ENCODE measurements around the gene PALM3. TPM values are rescaled to one million over a fixed set of nuclear protein-coding genes. Genes with fewer than 3 reads are reported as not detected.

PALM3 gene
- total and polyA plus RNA-seq, 10 of the 15 experiments (the other 5 are each of a cell fraction or from before 2014, with no cell fraction given), result 0.07 TPM; not detected in 9

- Histone ChIP-seq H3K79me2 (ENCODE audit: control insufficient read depth, insufficient read depth, low read length) (no peaks in the 10 kb centered on the region), H3K36me3 (ENCODE audit: control insufficient read depth in 2 of 2, insufficient read depth in 2 of 2, low read length in 1 of 2) (peaks cover 6 to 10% of the 10 kb centered on the region in 2 experiments), H3K9me3 (replicated peaks; ENCODE audit: control insufficient read depth, insufficient read depth, low read length) (no peaks in the 10 kb centered on the region), H3K4me3 (no peak overlapping the region), H3K4me2 (ENCODE audit: control insufficient read depth, insufficient read depth) (no peak overlapping the region), H3K9ac (ENCODE audit: control insufficient read depth, insufficient read depth, low read length) (no peak overlapping the region), H4K20me1 (ENCODE audit: control insufficient read depth, insufficient read depth) (no peaks in the 10 kb centered on the region), H3K27me3 (replicated peaks in 1 of 2; ENCODE audit: control insufficient read depth in 2 of 2, insufficient read depth in 2 of 2, low read length in 1 of 2) (no peaks in the 10 kb centered on the region), H2AFZ (ENCODE audit: control insufficient read depth, low read depth, low read length) (no peak overlapping the region), H3K4me1 (ENCODE audit: control insufficient read depth, insufficient read depth, low read length) (peaks cover 15% of the 10 kb centered on the region), H3K27ac (ENCODE audit: control insufficient read depth, insufficient read depth) (no peak overlapping the region)
- BruUV-seq (replicated peaks), result no TSS peak
- POLR2A ChIA-PET, result interaction anchor here (1.0 kb wide), 1 partner anchor 21 kb away, joined by 4 read pairs; no protein-coding TSS in a partner anchor
- 99% methylated on average over 7 of the region's 7 CpGs for WGBS (ENCODE audit: insufficient coverage, insufficient replicate concordance, low lambda C conversion rate, missing lambda C conversion rate)
- CTCF ChIA-PET, result interaction anchor here (1.2 to 1.8 kb wide), 2 partner anchors 14 to 136 kb away, joined by 4 to 5 read pairs; no protein-coding TSS in a partner anchor
- no peak for FAIRE-seq
- ATAC-seq, result no peak
- no peak for TF ChIP-seq SREBF2 (IDR thresholded peaks at IDR 0.05; ENCODE audit: low read length)
- TF ChIP-seq, protein P1, sequence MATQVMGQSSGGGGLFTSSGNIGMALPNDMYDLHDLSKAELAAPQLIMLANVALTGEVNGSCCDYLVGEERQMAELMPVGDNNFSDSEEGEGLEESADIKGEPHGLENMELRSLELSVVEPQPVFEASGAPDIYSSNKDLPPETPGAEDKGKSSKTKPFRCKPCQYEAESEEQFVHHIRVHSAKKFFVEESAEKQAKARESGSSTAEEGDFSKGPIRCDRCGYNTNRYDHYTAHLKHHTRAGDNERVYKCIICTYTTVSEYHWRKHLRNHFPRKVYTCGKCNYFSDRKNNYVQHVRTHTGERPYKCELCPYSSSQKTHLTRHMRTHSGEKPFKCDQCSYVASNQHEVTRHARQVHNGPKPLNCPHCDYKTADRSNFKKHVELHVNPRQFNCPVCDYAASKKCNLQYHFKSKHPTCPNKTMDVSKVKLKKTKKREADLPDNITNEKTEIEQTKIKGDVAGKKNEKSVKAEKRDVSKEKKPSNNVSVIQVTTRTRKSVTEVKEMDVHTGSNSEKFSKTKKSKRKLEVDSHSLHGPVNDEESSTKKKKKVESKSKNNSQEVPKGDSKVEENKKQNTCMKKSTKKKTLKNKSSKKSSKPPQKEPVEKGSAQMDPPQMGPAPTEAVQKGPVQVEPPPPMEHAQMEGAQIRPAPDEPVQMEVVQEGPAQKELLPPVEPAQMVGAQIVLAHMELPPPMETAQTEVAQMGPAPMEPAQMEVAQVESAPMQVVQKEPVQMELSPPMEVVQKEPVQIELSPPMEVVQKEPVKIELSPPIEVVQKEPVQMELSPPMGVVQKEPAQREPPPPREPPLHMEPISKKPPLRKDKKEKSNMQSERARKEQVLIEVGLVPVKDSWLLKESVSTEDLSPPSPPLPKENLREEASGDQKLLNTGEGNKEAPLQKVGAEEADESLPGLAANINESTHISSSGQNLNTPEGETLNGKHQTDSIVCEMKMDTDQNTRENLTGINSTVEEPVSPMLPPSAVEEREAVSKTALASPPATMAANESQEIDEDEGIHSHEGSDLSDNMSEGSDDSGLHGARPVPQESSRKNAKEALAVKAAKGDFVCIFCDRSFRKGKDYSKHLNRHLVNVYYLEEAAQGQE (IDR thresholded peaks at IDR 0.05; ENCODE audit: low read depth, low read length), result no peak
- no peak for TF ChIP-seq EGR1 (IDR thresholded peaks at IDR 0.05; ENCODE audit: borderline replicate concordance in 1 of 2, low read depth in 2 of 2, low read length in 2 of 2)
- no peak for TF ChIP-seq MTA2 (IDR thresholded peaks at IDR 0.05; ENCODE audit: low read depth)
- TF ChIP-seq IKZF2 (IDR thresholded peaks at IDR 0.05), result no peak
- TF ChIP-seq CHD4 (IDR thresholded peaks at IDR 0.05), result no peak
- no peak for TF ChIP-seq USF1 (IDR thresholded peaks at IDR 0.05; ENCODE audit: borderline replicate concordance, extremely low read length, insufficient read depth, low read depth, low read length)
- TF ChIP-seq CBX3 (IDR thresholded peaks at IDR 0.05; ENCODE audit: borderline replicate concordance, low read depth), result no peak
- TF ChIP-seq YBX1 (IDR thresholded peaks at IDR 0.05), result no peak
- no peak for TF ChIP-seq MTA3 (IDR thresholded peaks at IDR 0.05; ENCODE audit: borderline replicate concordance, low read length)
- no peak for TF ChIP-seq NRF1 (conservative IDR thresholded peaks at IDR 0.05; ENCODE audit: low read depth, low read length)
- intact Hi-C loops (cut with micrococcal nuclease; ENCODE audit: unreplicated experiment), result loop anchor here (10.0 kb wide), 1 partner anchor 54 kb away; no protein-coding TSS in a partner anchor
- SMC1A ChIA-PET (ENCODE audit: uncharacterized antibody, unreplicated experiment), result interaction anchor here (1.9 kb wide), 1 partner anchor 136 kb away, joined by 5 read pairs; no protein-coding TSS in a partner anchor
- in situ Hi-C loops (cut with MboI), result no loop called here
- RAD21 ChIA-PET (ENCODE audit: unreplicated experiment), result interaction anchor here (1.2 kb wide), 2 partner anchors 8 to 160 kb away, joined by 3 to 5 read pairs; partner anchors contain the start of gene IL27RA
- DNase-seq (ENCODE audit: low read depth, low spot score), result no peak
Measured at GRCh38 chr19:14039181-14039580, 22.7 kb downstream of the PALM3 start.

Data from GM12878 (cell line).